ENCODE measurements around the gene HSPA5.
"Not testable (repeated sequence)": the region's sequence is repeated elsewhere in the genome, so short reads cannot be mapped to it uniquely, and the experiment has no call there.

HSPA5 gene

GRCh38 chr9:125238915-125239446, 2.2 kb downstream of the HSPA5 start:
- peak overlapping the region; percentile 97 for H3K4me3 ChIP-seq
- H3K27ac ChIP-seq, result no peak overlapping the region
- TF ChIP-seq EZH2 (IDR thresholded peaks at IDR 0.05) (no peak), POLR2AphosphoS5 (IDR thresholded peaks at IDR 0.05; ENCODE audit: borderline replicate concordance, low read depth, low read length) (no peak), FOXP2 (optimal IDR thresholded peaks at IDR 0.05; ENCODE audit: control extremely low read depth, extremely low read length, insufficient read depth) (no peak)
- H3K9me3 ChIP-seq (ENCODE audit: low read depth, low read length), result no peaks in the 10 kb centered on the region
- H3K9ac ChIP-seq (ENCODE audit: insufficient read length), result peak overlapping the region; percentile 46
- H3K36me3 ChIP-seq (ENCODE audit: insufficient read depth, low read length), result peaks cover 61% of the 10 kb centered on the region
- DNase-seq (ENCODE audit: low read depth, low spot score), result no peak

- Histone ChIP-seq H3K36me3 (ENCODE audit: insufficient read depth, low read length) (peaks cover 66% of the 10 kb centered on the region), H3K9ac (ENCODE audit: insufficient read length) (peak overlapping the region; percentile 46), H3K27ac (0 out of 2 replicates have a peak overlapping the region, but pooled peaks have one; percentile 44), H3K9me3 (ENCODE audit: low read depth, low read length) (no peaks in the 10 kb centered on the region), H3K4me3 (peak overlapping the region; percentile 97)
- DNase-seq (ENCODE audit: low read depth, low spot score), result no peak
- TF ChIP-seq POLR2AphosphoS5 (IDR thresholded peaks at IDR 0.05; ENCODE audit: borderline replicate concordance, low read depth, low read length), result 0 out of 2 replicates have a peak, but pooled peaks have one; percentile 2
- TF ChIP-seq EZH2 (IDR thresholded peaks at IDR 0.05), result no peak
- no peak for TF ChIP-seq FOXP2 (optimal IDR thresholded peaks at IDR 0.05; ENCODE audit: control extremely low read depth, extremely low read length, insufficient read depth)
Observed at GRCh38 chr9:125238127-125238914, 2.8 kb downstream of the HSPA5 start.

GRCh38 chr9:125236520-125237159, 4.5 kb downstream of the HSPA5 start:
- 0 out of 2 replicates have a peak overlapping the region, but pooled peaks have one; percentile 31 for H3K27ac ChIP-seq
- not testable (repeated sequence) for H3K9me3 ChIP-seq (ENCODE audit: low read depth, low read length); DNase-seq (ENCODE audit: low read depth, low spot score); H3K9ac ChIP-seq (ENCODE audit: insufficient read length)
- H3K4me3 ChIP-seq, result 0 out of 2 replicates have a peak overlapping the region, but pooled peaks have one; percentile 17
- H3K36me3 ChIP-seq (ENCODE audit: insufficient read depth, low read length), result peaks cover 69% of the 10 kb centered on the region

- H3K27ac ChIP-seq, result 0 out of 2 replicates have a peak overlapping the region, but pooled peaks have one; percentile 31
Observed at GRCh38 chr9:125235804-125236519, 5.2 kb downstream of the HSPA5 start.

GRCh38 chr9:125234099-125234498, 7.0 kb downstream of the HSPA5 start:
- H3K4me3 ChIP-seq; H3K9ac ChIP-seq (ENCODE audit: insufficient read length); DNase-seq (ENCODE audit: low read depth, low spot score); H3K9me3 ChIP-seq (ENCODE audit: low read depth, low read length): not testable (repeated sequence)
- peak overlapping the region; percentile 67 for H3K27ac ChIP-seq
- peaks cover 54% of the 10 kb centered on the region for H3K36me3 ChIP-seq (ENCODE audit: insufficient read depth, low read length)

More at GRCh38 chr9:125235804-125236519, 5.2 kb downstream of the HSPA5 start:
- TF ChIP-seq POLR2AphosphoS5 (IDR thresholded peaks at IDR 0.05; ENCODE audit: borderline replicate concordance, low read depth, low read length) (no peak), FOXP2 (optimal IDR thresholded peaks at IDR 0.05; ENCODE audit: control extremely low read depth, extremely low read length, insufficient read depth) (no peak), EZH2 (IDR thresholded peaks at IDR 0.05) (no peak)
- no peak for DNase-seq (ENCODE audit: low read depth, low spot score)
- no peaks in the 10 kb centered on the region for H3K9me3 ChIP-seq (ENCODE audit: low read depth, low read length)
- H3K9ac ChIP-seq (ENCODE audit: insufficient read length), result no peak overlapping the region
- peaks cover 69% of the 10 kb centered on the region for H3K36me3 ChIP-seq (ENCODE audit: insufficient read depth, low read length)
- H3K4me3 ChIP-seq, result 0 out of 2 replicates have a peak overlapping the region, but pooled peaks have one; percentile 1

GRCh38 chr9:125233678-125234077, 7.5 kb downstream of the HSPA5 start:
- Histone ChIP-seq H3K9me3 (ENCODE audit: low read depth, low read length) (no peaks in the 10 kb centered on the region), H3K4me3 (no peak overlapping the region), H3K27ac (peak overlapping the region; percentile 67), H3K36me3 (ENCODE audit: insufficient read depth, low read length) (peaks cover 49% of the 10 kb centered on the region), H3K9ac (ENCODE audit: insufficient read length) (no peak overlapping the region)
- TF ChIP-seq FOXP2 (optimal IDR thresholded peaks at IDR 0.05; ENCODE audit: control extremely low read depth, extremely low read length, insufficient read depth) (no peak), EZH2 (IDR thresholded peaks at IDR 0.05) (no peak), POLR2AphosphoS5 (IDR thresholded peaks at IDR 0.05; ENCODE audit: borderline replicate concordance, low read depth, low read length) (no peak)
- no peak for DNase-seq (ENCODE audit: low read depth, low spot score)

GRCh38 chr9:125227761-125228160, 13.4 kb downstream of the HSPA5 start:
- H3K9ac ChIP-seq (ENCODE audit: insufficient read length), result no peak overlapping the region
- H3K27ac ChIP-seq, result no peak overlapping the region
- no peaks in the 10 kb centered on the region for H3K9me3 ChIP-seq (ENCODE audit: low read depth, low read length)
- H3K4me3 ChIP-seq, result no peak overlapping the region
- no peak for DNase-seq (ENCODE audit: low read depth, low spot score)
- peaks cover 4% of the 10 kb centered on the region; the same call in 1 of the 2 replicates for H3K36me3 ChIP-seq (ENCODE audit: insufficient read depth, low read length)
- no peak for TF ChIP-seq EZH2 (IDR thresholded peaks at IDR 0.05)
- TF ChIP-seq POLR2AphosphoS5 (IDR thresholded peaks at IDR 0.05; ENCODE audit: borderline replicate concordance, low read depth, low read length), result no peak
- no peak for TF ChIP-seq FOXP2 (optimal IDR thresholded peaks at IDR 0.05; ENCODE audit: control extremely low read depth, extremely low read length, insufficient read depth)

GRCh38 chr9:125224858-125225257, 16.3 kb downstream of the HSPA5 start:
- peaks cover 10% of the 10 kb centered on the region; the same call in 1 of the 2 replicates for H3K36me3 ChIP-seq (ENCODE audit: insufficient read depth, low read length)
- not testable (repeated sequence) for DNase-seq (ENCODE audit: low read depth, low spot score); H3K27ac ChIP-seq; H3K4me3 ChIP-seq; H3K9ac ChIP-seq (ENCODE audit: insufficient read length); H3K9me3 ChIP-seq (ENCODE audit: low read depth, low read length)

Data from SK-N-MC (cell line).